A673 (cell line): ENCODE measurements around the gene ADAMTS12. TPM values are rescaled to one million over a fixed set of nuclear protein-coding genes. Genes with fewer than 3 reads are reported as not detected.
A peak's percentile ranks its signal among the peaks of the same experiment; 100 is the strongest.

Experiments used
- BruUV-seq: library from RNA; stranded (reverse); fragments of 400-500 nt; replicated peaks from 2 replicates; lab custom pipeline; 2021; lab: Mats Ljungman, UMichigan
- CTCF ChIA-PET: fragments of 300-600 bp; sonication (Branson Sonifier 250); formaldehyde crosslinking; loops from one replicate; lab custom pipeline; 2022; ENCODE audit warnings: antibody characterized with exemption; lab: Charles Lee
- POLR2A ChIA-PET: fragments of 300-600 bp; sonication (Branson Sonifier 250); formaldehyde crosslinking; loops from one replicate; lab custom pipeline; 2022; ENCODE audit warnings: antibody characterized with exemption; ENCODE audit not compliant: low non-redundant PET; lab: Charles Lee
- DNase-seq: peaks from one replicate; pipeline ENCODE4 v3.0.0-alpha.2; 2015; ENCODE audit warnings: low spot score
- H3K27ac ChIP-seq: fragments of 200-600 bp; sonication (generic); 2 replicates; pipeline ENCODE4 v1.5.1; 2016; ENCODE audit warnings: mixed run types, low read depth, mild to moderate bottlenecking, mixed read lengths, antibody characterized with exemption, low read length; ENCODE audit not compliant: poor library complexity, severe bottlenecking
- H3K27me3 ChIP-seq: fragments of 200-600 bp; sonication (generic); replicated peaks from 2 replicates; pipeline ENCODE4 v1.6.1; 2017; ENCODE audit warnings: mixed run types, low read depth, mild to moderate bottlenecking, mixed read lengths, antibody characterized with exemption, low read length; ENCODE audit not compliant: insufficient read depth, poor library complexity
- H3K36me3 ChIP-seq: fragments of 200-600 bp; sonication (generic); 2 replicates; pipeline ENCODE4 v1.6.1; 2016; ENCODE audit warnings: mixed run types, mild to moderate bottlenecking, mixed read lengths, antibody characterized with exemption, low read length; ENCODE audit not compliant: insufficient read depth, poor library complexity, severe bottlenecking
- H3K4me1 ChIP-seq: fragments of 200-600 bp; sonication (generic); 2 replicates; pipeline ENCODE4 v1.6.1; 2017; ENCODE audit warnings: mixed run types, mild to moderate bottlenecking, mixed read lengths, antibody characterized with exemption, low read length; ENCODE audit not compliant: insufficient read depth, poor library complexity, severe bottlenecking
- H3K4me3 ChIP-seq: fragments of 200-600 bp; sonication (generic); 2 replicates; pipeline ENCODE4 v1.5.1; 2016; ENCODE audit warnings: low read depth, mixed run types, mild to moderate bottlenecking, mixed read lengths, low read length; ENCODE audit not compliant: poor library complexity, severe bottlenecking
- H3K9me3 ChIP-seq: fragments of 200-600 bp; sonication (generic); 2 replicates; pipeline ENCODE4 v1.6.1; 2016; ENCODE audit warnings: mixed run types, low read depth, mild to moderate bottlenecking, mixed read lengths, antibody characterized with exemption, low read length; ENCODE audit not compliant: poor library complexity, severe bottlenecking
- EZH2 ChIP-seq: fragments of 200-600 bp; sonication (generic); IDR thresholded peaks from 2 replicates; pipeline ENCODE4 v1.6.1; 2017; ENCODE audit warnings: borderline replicate concordance, low read depth, mild to moderate bottlenecking, mixed read lengths, antibody characterized with exemption, low read length; ENCODE audit not compliant: poor library complexity, severe bottlenecking
- intact Hi-C: fragments of 100-400 bp; cut with micrococcal nuclease; formaldehyde crosslinking; loops from one replicate; pipeline ENCODE4 v1.10.0; 2022; ENCODE audit not compliant: unreplicated experiment
- total RNA-seq: library from RNA; stranded (reverse); gene quantifications from 2 replicates; pipeline ENCODE4 v1.2.3, GENCODE V29; 2021
- TF ChIP-seq, protein P1 (sequence below): fragments of 300-800, 200-600 bp; sonication (generic); conservative IDR thresholded peaks from 2 replicates; pipeline ENCODE4 v1.5.1; 2017; ENCODE audit warnings: low read depth, mild to moderate bottlenecking, antibody characterized with exemption, low read length, moderate library complexity, mixed read lengths

ADAMTS12 gene
- total RNA-seq, 1 experiment from 2014 or later, result 0.84 TPM

- no peaks in the 10 kb centered on the region for H3K9me3 ChIP-seq
- no TSS peak for BruUV-seq
- TF ChIP-seq, protein P1, sequence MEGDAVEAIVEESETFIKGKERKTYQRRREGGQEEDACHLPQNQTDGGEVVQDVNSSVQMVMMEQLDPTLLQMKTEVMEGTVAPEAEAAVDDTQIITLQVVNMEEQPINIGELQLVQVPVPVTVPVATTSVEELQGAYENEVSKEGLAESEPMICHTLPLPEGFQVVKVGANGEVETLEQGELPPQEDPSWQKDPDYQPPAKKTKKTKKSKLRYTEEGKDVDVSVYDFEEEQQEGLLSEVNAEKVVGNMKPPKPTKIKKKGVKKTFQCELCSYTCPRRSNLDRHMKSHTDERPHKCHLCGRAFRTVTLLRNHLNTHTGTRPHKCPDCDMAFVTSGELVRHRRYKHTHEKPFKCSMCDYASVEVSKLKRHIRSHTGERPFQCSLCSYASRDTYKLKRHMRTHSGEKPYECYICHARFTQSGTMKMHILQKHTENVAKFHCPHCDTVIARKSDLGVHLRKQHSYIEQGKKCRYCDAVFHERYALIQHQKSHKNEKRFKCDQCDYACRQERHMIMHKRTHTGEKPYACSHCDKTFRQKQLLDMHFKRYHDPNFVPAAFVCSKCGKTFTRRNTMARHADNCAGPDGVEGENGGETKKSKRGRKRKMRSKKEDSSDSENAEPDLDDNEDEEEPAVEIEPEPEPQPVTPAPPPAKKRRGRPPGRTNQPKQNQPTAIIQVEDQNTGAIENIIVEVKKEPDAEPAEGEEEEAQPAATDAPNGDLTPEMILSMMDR, result no peak
- no peaks in the 10 kb centered on the region for H3K4me1 ChIP-seq
- H3K4me3 ChIP-seq, result no peak overlapping the region
- POLR2A ChIA-PET, result no interaction called here
- H3K36me3 ChIP-seq, result no peaks in the 10 kb centered on the region
- H3K27me3 ChIP-seq, result peaks cover 77% of the 10 kb centered on the region
- DNase-seq, result no peak
- no peak overlapping the region for H3K27ac ChIP-seq
- CTCF ChIA-PET, result no interaction called here
- intact Hi-C loops, result no loop called here
Measured at GRCh38 chr5:33937707-33938506, 46.1 kb upstream of the ADAMTS12 start.

DNA sequence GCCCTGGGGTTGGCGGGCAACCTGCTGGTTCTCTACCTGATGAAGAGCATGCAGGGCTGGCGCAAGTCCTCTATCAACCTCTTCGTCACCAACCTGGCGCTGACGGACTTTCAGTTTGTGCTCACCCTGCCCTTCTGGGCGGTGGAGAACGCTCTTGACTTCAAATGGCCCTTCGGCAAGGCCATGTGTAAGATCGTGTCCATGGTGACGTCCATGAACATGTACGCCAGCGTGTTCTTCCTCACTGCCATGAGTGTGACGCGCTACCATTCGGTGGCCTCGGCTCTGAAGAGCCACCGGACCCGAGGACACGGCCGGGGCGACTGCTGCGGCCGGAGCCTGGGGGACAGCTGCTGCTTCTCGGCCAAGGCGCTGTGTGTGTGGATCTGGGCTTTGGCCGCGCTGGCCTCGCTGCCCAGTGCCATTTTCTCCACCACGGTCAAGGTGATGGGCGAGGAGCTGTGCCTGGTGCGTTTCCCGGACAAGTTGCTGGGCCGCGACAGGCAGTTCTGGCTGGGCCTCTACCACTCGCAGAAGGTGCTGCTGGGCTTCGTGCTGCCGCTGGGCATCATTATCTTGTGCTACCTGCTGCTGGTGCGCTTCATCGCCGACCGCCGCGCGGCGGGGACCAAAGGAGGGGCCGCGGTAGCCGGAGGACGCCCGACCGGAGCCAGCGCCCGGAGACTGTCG lies 45.4 kb upstream of the ADAMTS12 start:
- ChIA-PET CTCF (no interaction called here), POLR2A (no interaction called here)
- H3K4me3 ChIP-seq, result no peak overlapping the region
- intact Hi-C loops, result no loop called here
- DNase-seq, result no peak
- peaks cover 69% of the 10 kb centered on the region for H3K27me3 ChIP-seq
- no TSS peak for BruUV-seq
- no peaks in the 10 kb centered on the region for H3K36me3 ChIP-seq
- H3K4me1 ChIP-seq, result no peaks in the 10 kb centered on the region
- TF ChIP-seq EZH2, result no peak
- TF ChIP-seq, protein P1, result no peak
- H3K9me3 ChIP-seq, result no peaks in the 10 kb centered on the region
- no peak overlapping the region for H3K27ac ChIP-seq

- Histone ChIP-seq H3K27me3 (peaks cover 62% of the 10 kb centered on the region), H3K4me1 (no peaks in the 10 kb centered on the region), H3K9me3 (no peaks in the 10 kb centered on the region), H3K36me3 (no peaks in the 10 kb centered on the region), H3K27ac (no peak within 1 kb of the TSS), H3K4me3 (peak within 1 kb of the TSS; percentile 17)
- no peak for DNase-seq
- no TSS peak for BruUV-seq
- TF ChIP-seq EZH2, result no peak
- TF ChIP-seq, protein P1, result no peak
- intact Hi-C loops, result no loop called here
- POLR2A ChIA-PET, result no interaction called here
- CTCF ChIA-PET, result interaction anchor here (1.8 to 2.4 kb wide), 3 partner anchors 33 to 501 kb away, joined by 8 to 15 read pairs (median 9); no protein-coding TSS in a partner anchor
Measured at GRCh38 chr5:33936381-33937016, 44.7 kb upstream of the ADAMTS12 start, which contains the start of gene RXFP3. Gene RXFP3, plus strand, starts transcription at chr5:33936386. Its CDS starts 355 bp downstream, at chr5:33936741.
